Mesendoderm (in vitro differentiated cells): Measurements from ENCODE around the gene PBX4.

ENCODE experiments used
- DNase-seq: peaks from one replicate; pipeline ENCODE4 v3.0.0; 2013
- H2AK5ac ChIP-seq: 2 replicates; pipeline ENCODE4 v1.6.1; 2013; ENCODE audit warnings: low read length, inconsistent platforms
- H2BK120ac ChIP-seq: 2 replicates; pipeline ENCODE4 v1.6.1; 2013; ENCODE audit warnings: low read depth, mild to moderate bottlenecking, low read length, moderate library complexity, mixed read lengths
- H2BK15ac ChIP-seq: replicated peaks from 2 replicates; pipeline ENCODE4 v1.6.1; 2013; ENCODE audit warnings: low read depth, mild to moderate bottlenecking, moderate library complexity
- H2BK5ac ChIP-seq: 2 replicates; pipeline ENCODE4 v1.6.1; 2013; ENCODE audit warnings: low read length, inconsistent platforms
- H3K18ac ChIP-seq: 2 replicates; pipeline ENCODE4 v1.6.1; 2013; ENCODE audit warnings: mild to moderate bottlenecking, low read length, mixed read lengths
- H3K23ac ChIP-seq: one replicate; pipeline ENCODE4 v1.6.1; 2013; ENCODE audit warnings: low read length
- H3K27ac ChIP-seq: 2 replicates; pipeline ENCODE4 v1.5.1; 2013; ENCODE audit warnings: low read depth, mild to moderate bottlenecking, inconsistent platforms, low read length, moderate library complexity
- H3K27me3 ChIP-seq: 2 replicates; pipeline ENCODE4 v1.6.1; 2013; ENCODE audit warnings: low read length, control low read depth, mild to moderate bottlenecking, inconsistent platforms; ENCODE audit not compliant: insufficient read depth, poor library complexity
- H3K36me3 ChIP-seq: 2 replicates; pipeline ENCODE4 v1.6.1; 2013; ENCODE audit warnings: low read length, inconsistent platforms; ENCODE audit not compliant: control insufficient read depth, insufficient read depth
- H3K4ac ChIP-seq: one replicate; pipeline ENCODE4 v1.6.1; 2013; ENCODE audit warnings: low read depth, mild to moderate bottlenecking, low read length, moderate library complexity
- H3K4me1 ChIP-seq: 2 replicates; pipeline ENCODE4 v1.6.1; 2013; ENCODE audit warnings: low read depth, low read length, inconsistent platforms; ENCODE audit not compliant: control insufficient read depth
- H3K4me2 ChIP-seq: 2 replicates; pipeline ENCODE4 v1.6.1; 2013; ENCODE audit warnings: low read length
- H3K4me3 ChIP-seq: 2 replicates; pipeline ENCODE4 v1.5.1; 2013; ENCODE audit warnings: mild to moderate bottlenecking, low read length
- H3K56ac ChIP-seq: one replicate; pipeline ENCODE4 v1.6.1; 2013; ENCODE audit warnings: low read length
- H3K79me1 ChIP-seq: 2 replicates; pipeline ENCODE4 v1.6.1; 2013; ENCODE audit warnings: low read length, inconsistent platforms
- H3K79me2 ChIP-seq: 2 replicates; pipeline ENCODE4 v1.6.1; 2013; ENCODE audit warnings: mild to moderate bottlenecking, low read length; ENCODE audit not compliant: control insufficient read depth, insufficient read depth
- H3K9ac ChIP-seq: 2 replicates; pipeline ENCODE4 v1.6.1; 2013; ENCODE audit warnings: low read length, inconsistent platforms
- H4K5ac ChIP-seq: one replicate; pipeline ENCODE4 v1.6.1; 2013; ENCODE audit warnings: low read length
- H4K8ac ChIP-seq: one replicate; pipeline ENCODE4 v1.6.1; 2013; ENCODE audit warnings: low read depth, mild to moderate bottlenecking, control low read depth, low read length, moderate library complexity
- WGBS: extraction: QIAGEN DNeasy Blood & Tissue Kit; methylation state at CpG from one replicate; pipeline ENCODE4 v1.1.7; 2013; ENCODE audit warnings: low lambda C conversion rate, missing lambda C conversion rate; ENCODE audit not compliant: insufficient coverage; ENCODE audit errors: extremely low coverage; 5-methylcytosine and 5-hydroxymethylcytosine counted together

Gene PBX4

GRCh38 chr19:19535311-19536191, 82.9 kb downstream of the PBX4 start:
- no peak overlapping the region for H3K56ac ChIP-seq
- H3K4me2 ChIP-seq: no peak overlapping the region
- H3K79me1 ChIP-seq: no peaks in the 10 kb centered on the region
- H3K27me3 ChIP-seq: peaks cover 2% of the 10 kb centered on the region
- H3K36me3 ChIP-seq: no peaks in the 10 kb centered on the region
- no peaks in the 10 kb centered on the region for H3K4me1 ChIP-seq
- H3K27ac ChIP-seq: no peak overlapping the region
- no peak overlapping the region for H2BK5ac ChIP-seq
- no peak overlapping the region for H2BK15ac ChIP-seq
- H3K4ac ChIP-seq: no peak overlapping the region
- no peak for DNase-seq
- no peak overlapping the region for H3K4me3 ChIP-seq
- no peak overlapping the region for H3K18ac ChIP-seq
- H2AK5ac ChIP-seq: no peak overlapping the region
- no CpG with 5 or more reads among the region's 34 CpGs for WGBS
- no peak overlapping the region for H3K23ac ChIP-seq
- no peak overlapping the region for H4K8ac ChIP-seq
- H4K5ac ChIP-seq: no peak overlapping the region
- no peak overlapping the region for H3K9ac ChIP-seq
- no peaks in the 10 kb centered on the region for H3K79me2 ChIP-seq
- no peak overlapping the region for H2BK120ac ChIP-seq

- Histone ChIP-seq H3K4me2 (no peak overlapping the region), H3K56ac (no peak overlapping the region), H3K18ac (no peak overlapping the region), H2BK120ac (no peak overlapping the region), H3K79me1 (no peaks in the 10 kb centered on the region), H3K9ac (no peak overlapping the region), H2BK15ac (no peak overlapping the region), H2BK5ac (no peak overlapping the region), H3K27ac (no peak overlapping the region), H3K4me1 (no peaks in the 10 kb centered on the region), H4K8ac (no peak overlapping the region), H3K36me3 (no peaks in the 10 kb centered on the region), H2AK5ac (no peak overlapping the region), H3K4me3 (no peak overlapping the region), H3K27me3 (peaks cover 2% of the 10 kb centered on the region), H3K23ac (no peak overlapping the region), H3K4ac (no peak overlapping the region), H3K79me2 (no peaks in the 10 kb centered on the region), H4K5ac (no peak overlapping the region)
- WGBS: no CpG with 5 or more reads among the region's 27 CpGs
- no peak for DNase-seq
Measured at GRCh38 chr19:19534556-19535265, 83.8 kb downstream of the PBX4 start.

- Histone ChIP-seq H3K4me2 (no peak overlapping the region), H2BK15ac (no peak overlapping the region), H4K5ac (no peak overlapping the region), H3K18ac (no peak overlapping the region), H4K8ac (no peak overlapping the region), H3K27ac (no peak overlapping the region), H3K79me1 (no peaks in the 10 kb centered on the region), H2BK120ac (no peak overlapping the region), H2AK5ac (no peak overlapping the region), H3K4ac (no peak overlapping the region), H3K27me3 (peaks cover under 1% of the 10 kb centered on the region), H3K23ac (no peak overlapping the region), H3K79me2 (no peaks in the 10 kb centered on the region), H3K36me3 (peaks cover 3% of the 10 kb centered on the region), H3K56ac (no peak overlapping the region), H3K4me3 (no peak overlapping the region), H2BK5ac (no peak overlapping the region), H3K9ac (no peak overlapping the region), H3K4me1 (no peaks in the 10 kb centered on the region)
- no CpG with 5 or more reads among the region's 6 CpGs for WGBS
- no peak for DNase-seq
Measured at GRCh38 chr19:19533841-19534240, 84.6 kb downstream of the PBX4 start.

- WGBS: 93% methylated on average over 1 of the region's 14 CpGs
- H3K4me1 ChIP-seq: no peaks in the 10 kb centered on the region
- no peaks in the 10 kb centered on the region for H3K79me1 ChIP-seq
- H3K23ac ChIP-seq: no peak overlapping the region
- H4K8ac ChIP-seq: no peak overlapping the region
- H3K18ac ChIP-seq: no peak overlapping the region
- H2BK5ac ChIP-seq: no peak overlapping the region
- no peak overlapping the region for H3K27ac ChIP-seq
- no peaks in the 10 kb centered on the region for H3K27me3 ChIP-seq
- H2BK15ac ChIP-seq: no peak overlapping the region
- DNase-seq: no peak
- H3K9ac ChIP-seq: no peak overlapping the region
- no peak overlapping the region for H3K4me2 ChIP-seq
- no peaks in the 10 kb centered on the region for H3K79me2 ChIP-seq
- H3K56ac ChIP-seq: no peak overlapping the region
- no peak overlapping the region for H3K4ac ChIP-seq
- H4K5ac ChIP-seq: no peak overlapping the region
- no peak overlapping the region for H2AK5ac ChIP-seq
- H2BK120ac ChIP-seq: no peak overlapping the region
- H3K36me3 ChIP-seq: peaks cover 3% of the 10 kb centered on the region
- H3K4me3 ChIP-seq: no peak overlapping the region
Measured at GRCh38 chr19:19532806-19533701, 85.4 kb downstream of the PBX4 start.

- no peak overlapping the region for H3K4ac ChIP-seq
Measured at GRCh38 chr19:19531951-19532805, 86.3 kb downstream of the PBX4 start.

More at GRCh38 chr19:19531951-19532805, 86.3 kb downstream of the PBX4 start:
- no peak overlapping the region for H4K5ac ChIP-seq
- H2BK120ac ChIP-seq: no peak overlapping the region
- H3K4me1 ChIP-seq: no peaks in the 10 kb centered on the region
- peak overlapping the region; percentile 34 for H3K56ac ChIP-seq
- WGBS: no CpG with 5 or more reads among the region's 48 CpGs
- H3K18ac ChIP-seq: no peak overlapping the region
- no peak overlapping the region for H2BK5ac ChIP-seq
- DNase-seq: peak; percentile 71
- no peak overlapping the region for H3K27ac ChIP-seq
- H2AK5ac ChIP-seq: no peak overlapping the region
- H3K9ac ChIP-seq: no peak overlapping the region
- H2BK15ac ChIP-seq: no peak overlapping the region
- H3K36me3 ChIP-seq: peaks cover 4% of the 10 kb centered on the region
- no peaks in the 10 kb centered on the region for H3K79me2 ChIP-seq
- H3K23ac ChIP-seq: no peak overlapping the region
- H3K79me1 ChIP-seq: no peaks in the 10 kb centered on the region
- H3K4me3 ChIP-seq: no peak overlapping the region
- H3K27me3 ChIP-seq: no peaks in the 10 kb centered on the region
- no peak overlapping the region for H3K4me2 ChIP-seq
- H4K8ac ChIP-seq: no peak overlapping the region
